GM21447 (cell line): ENCODE data around the gene OR10G3.

Source experiments
- ATAC-seq: cut with Tn5 transposase; IDR thresholded peaks from one replicate; pipeline ENCODE4 v1.9.1; 2021; ENCODE audit not compliant: unreplicated experiment

Gene OR10G3

GRCh38 chr14:21535545-21536417 is 44.1 kb downstream of the OR10G3 start:
- no peak for ATAC-seq

DNA sequence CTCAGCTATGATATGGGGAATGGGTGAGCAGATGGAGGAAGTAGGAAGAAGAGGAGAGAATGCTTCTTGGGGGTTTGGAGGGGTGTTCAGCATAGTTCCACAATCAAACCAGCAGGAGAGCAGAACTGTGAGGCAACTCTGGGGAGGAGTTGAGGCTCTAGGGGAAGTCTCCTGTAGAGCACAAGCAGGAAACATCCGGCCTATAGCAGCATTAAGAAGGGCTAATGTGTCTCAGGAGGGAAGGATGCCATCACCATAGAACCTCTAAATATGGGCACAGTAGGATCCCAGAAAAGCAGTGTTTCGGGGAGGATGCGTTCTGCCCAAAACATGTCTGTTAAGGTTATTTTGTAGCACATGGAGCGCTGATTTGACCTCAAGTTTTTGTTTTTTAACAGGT is 45.3 kb downstream of the OR10G3 start:
- no peak for ATAC-seq

GRCh38 chr14:21533294-21533693 is 46.6 kb downstream of the OR10G3 start:
- no peak for ATAC-seq

DNA sequence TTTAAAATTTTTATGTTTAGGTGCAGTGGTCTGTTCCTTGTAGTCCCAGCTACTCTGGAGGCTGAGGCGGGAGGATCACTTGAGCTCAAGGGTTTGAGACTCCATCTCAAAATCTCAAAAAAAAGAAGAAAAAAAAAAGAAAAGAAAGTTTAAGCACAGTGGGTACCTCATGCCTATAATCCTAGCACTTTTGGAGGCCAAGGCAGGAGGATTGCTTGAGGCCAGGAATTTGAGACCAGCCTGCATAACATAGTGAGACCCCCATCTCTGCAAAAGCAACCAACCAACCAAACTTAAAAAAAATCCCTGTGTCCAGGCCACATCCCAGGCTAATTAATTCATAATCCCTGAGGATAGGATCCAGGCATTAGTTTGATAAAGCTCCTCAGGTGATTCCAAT is 50.4 kb downstream of the OR10G3 start:
- ATAC-seq, result no peak

DNA sequence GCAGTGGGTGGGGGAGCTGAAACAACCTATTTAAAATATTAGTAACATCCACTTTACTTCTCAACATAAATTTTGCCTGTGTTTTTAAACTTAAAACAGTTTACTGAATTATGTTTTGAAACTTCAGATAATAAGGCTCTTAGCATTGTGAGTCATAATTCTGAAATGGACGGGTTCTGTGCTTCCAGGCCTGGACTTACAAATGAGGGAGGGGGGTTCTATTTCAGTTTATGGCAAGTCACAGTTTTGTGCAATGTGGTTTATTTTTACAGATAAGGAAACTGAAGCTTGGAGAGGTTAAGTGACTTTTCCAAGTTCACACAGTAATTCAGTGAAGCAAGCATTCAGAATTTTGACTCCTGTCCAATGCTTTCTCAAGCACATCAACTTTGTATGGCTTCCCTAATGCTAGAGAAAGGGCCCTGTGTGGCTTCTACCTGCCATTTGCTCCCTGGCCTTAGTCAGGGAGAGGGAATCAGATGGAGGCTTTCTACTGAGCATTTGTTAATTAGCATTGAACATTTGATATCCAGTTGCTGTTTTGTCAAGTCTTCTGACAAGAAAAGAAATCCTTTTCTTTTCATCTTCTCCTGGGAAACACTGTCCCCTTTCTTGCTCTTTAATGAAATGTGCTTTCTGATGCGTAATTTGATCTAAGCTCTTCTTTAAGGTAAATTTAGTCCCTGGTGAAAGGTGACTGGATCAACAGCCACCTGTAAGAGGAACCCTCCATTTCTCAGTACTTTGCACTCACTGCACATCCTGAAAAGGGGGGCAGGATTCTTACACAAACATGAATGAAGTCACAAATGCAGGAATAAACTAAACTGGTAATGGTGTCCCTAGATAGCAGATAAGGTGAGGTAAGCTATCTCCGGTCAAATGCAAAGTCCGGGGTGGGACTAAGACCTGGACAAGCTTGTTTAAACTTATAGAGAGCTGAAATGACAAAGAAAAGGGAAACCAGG is 51.2 kb downstream of the OR10G3 start:
- ATAC-seq, result no peak

- ATAC-seq, result no peak
Observed at GRCh38 chr14:21527318-21527679, 52.6 kb downstream of the OR10G3 start.

GRCh38 chr14:21526672-21527317 is 53.1 kb downstream of the OR10G3 start:
- ATAC-seq, result peak; percentile 39

DNA sequence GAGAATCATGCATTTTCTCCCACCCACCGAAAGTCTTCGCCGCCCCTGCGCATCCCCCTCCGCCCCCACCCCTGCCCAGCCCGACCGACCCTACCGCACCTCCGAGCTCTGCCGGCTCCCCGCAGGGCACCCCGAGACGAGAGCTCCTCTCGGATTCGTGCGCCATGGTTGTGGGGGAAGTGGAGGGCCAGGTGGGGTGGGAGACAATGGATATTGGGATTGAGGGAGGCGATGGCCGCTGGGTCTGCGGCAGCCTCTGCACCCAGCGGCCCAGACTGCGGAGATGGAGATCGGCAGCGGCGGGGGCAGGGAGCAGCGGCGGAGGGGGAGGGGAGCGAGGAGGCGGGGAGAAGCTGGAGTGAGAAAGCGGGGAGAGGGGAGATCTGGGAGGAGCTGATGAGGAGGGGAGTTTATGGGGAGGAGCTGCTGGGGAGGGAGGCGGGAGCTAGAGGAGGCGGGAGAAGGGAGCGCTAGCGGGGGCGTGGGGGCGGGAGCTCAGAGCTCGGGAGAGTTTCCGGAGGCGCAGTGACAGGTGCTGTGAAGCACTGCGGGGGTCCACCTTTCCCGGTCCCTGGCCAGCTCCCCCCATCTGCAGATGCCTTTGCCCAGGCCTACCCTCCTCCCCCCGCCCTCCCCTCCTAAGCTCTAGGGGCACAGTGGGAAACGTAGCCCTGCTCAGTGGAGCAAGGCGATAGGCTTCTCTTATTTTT is 53.8 kb downstream of the OR10G3 start, which contains the start of gene SALL2:
TSS of gene SALL2 (minus strand) at position 385 of the 710 bp plus-strand sequence. CDS start at position 166, 219 bp downstream.
- ATAC-seq, result peak; percentile 59

DNA sequence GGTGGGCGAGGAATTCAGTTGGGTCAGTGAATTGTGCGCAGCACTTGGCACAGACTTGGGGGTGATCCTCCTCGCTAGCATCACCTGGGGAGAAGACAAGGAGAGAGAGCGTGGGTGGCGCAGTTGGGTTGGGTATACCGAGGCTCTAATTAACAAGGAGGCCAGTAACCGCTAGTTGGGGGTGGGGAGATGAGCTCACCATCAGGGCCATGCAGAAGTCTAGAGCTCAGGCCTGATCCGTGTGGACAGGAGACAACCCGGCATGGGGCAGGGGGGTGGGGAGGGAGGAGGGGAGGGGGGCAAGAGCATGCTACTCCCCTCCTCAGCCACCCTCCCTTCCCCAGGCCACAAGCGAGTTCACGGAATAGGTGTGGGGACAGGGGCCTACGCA is 54.3 kb downstream of the OR10G3 start:
- no peak for ATAC-seq

GRCh38 chr14:21524575-21525490 is 55.0 kb downstream of the OR10G3 start:
- no peak for ATAC-seq

DNA sequence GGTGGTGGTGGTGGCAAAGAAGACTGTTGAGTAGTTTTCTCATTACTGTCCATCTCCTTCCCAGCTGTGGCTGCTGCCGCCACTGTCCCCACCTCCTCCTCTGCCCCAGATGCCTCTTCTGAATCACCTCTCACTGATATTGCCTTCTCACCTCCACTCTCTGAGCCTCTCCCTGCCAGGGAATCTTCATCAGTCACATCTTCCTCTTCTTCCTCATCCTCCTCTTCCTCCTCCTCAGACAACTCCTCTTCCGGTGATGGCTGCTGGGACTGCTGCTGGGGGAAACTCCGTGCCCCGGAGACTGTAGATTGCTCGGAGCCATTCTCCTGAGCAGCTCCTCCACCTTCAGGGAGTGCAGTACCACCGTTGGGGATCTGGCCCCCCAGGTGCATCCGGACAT is 56.7 kb downstream of the OR10G3 start:
- no peak for ATAC-seq

DNA sequence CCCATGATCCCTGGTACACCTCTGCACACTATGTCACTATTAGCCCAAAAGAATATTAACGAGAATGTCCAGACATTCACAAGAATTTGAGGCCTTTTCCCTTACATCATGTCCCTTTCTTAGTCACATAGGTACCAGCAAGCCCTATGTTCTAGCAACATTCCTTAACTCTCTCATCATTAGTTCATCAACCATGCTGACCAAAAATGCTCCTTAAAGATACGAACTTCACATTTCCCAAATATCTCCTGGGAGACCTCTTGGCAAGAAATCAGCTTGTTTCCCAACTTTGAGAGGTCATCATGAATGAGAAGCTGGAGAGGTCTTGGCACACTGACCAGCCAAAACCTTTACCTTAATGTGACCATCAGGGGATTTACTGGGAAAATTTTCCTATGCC is 58.4 kb downstream of the OR10G3 start:
- ATAC-seq, result no peak

- ATAC-seq, result no peak
Observed at GRCh38 chr14:21520767-21521166, 59.1 kb downstream of the OR10G3 start.

GRCh38 chr14:21518725-21519124 is 61.2 kb downstream of the OR10G3 start:
- no peak for ATAC-seq
